OCI-M1 (cell line): ENCODE measurements around the gene FAM98C.

Experiments
- DNase-seq: peaks from one replicate; lab custom pipeline; 2025; lab: John Stamatoyannopoulos, UW

FAM98C gene

GRCh38 chr19:38457690-38458405 is 55.0 kb downstream of the FAM98C start:
- no peak for DNase-seq
